OCI-LY7 (cell line): ENCODE data around the gene FAM240A. TPM values are rescaled to one million over a fixed set of nuclear protein-coding genes. Genes with fewer than 3 reads are reported as not detected.

Experiments
- BruUV-seq: library from RNA; stranded (reverse); fragments of 400-500 nt; replicated peaks from 2 replicates; lab custom pipeline; 2021; lab: Mats Ljungman, UMichigan
- CTCF ChIA-PET: fragments of 300-600 bp; sonication (Branson Sonifier 250); formaldehyde crosslinking; loops from one replicate; lab custom pipeline; 2022; ENCODE audit warnings: antibody characterized with exemption; ENCODE audit not compliant: unreplicated experiment; lab: Charles Lee
- POLR2A ChIA-PET: fragments of 300-600 bp; sonication (Branson Sonifier 250); formaldehyde crosslinking; loops from one replicate; lab custom pipeline; 2022; ENCODE audit warnings: antibody characterized with exemption; lab: Charles Lee
- DNase-seq: peaks from one replicate; pipeline ENCODE4 v3.0.0-alpha.2; 2015; ENCODE audit warnings: low spot score
- H2AFZ ChIP-seq: fragments of 200-600 bp; sonication (generic), shearing (Covaris generic); 2 replicates; pipeline ENCODE4 v1.6.1; 2014; ENCODE audit warnings: mild to moderate bottlenecking, antibody characterized with exemption, low read length, moderate library complexity
- H3K27ac ChIP-seq: fragments of 200-600 bp; sonication (generic); 2 replicates; pipeline ENCODE4 v1.5.1; 2014; ENCODE audit warnings: mixed run types, low read depth, mild to moderate bottlenecking, moderate library complexity, low read length, inconsistent platforms; ENCODE audit not compliant: poor library complexity, severe bottlenecking
- H3K36me3 ChIP-seq: fragments of 200-600 bp; sonication (generic); 2 replicates; pipeline ENCODE4 v1.6.1; 2014; ENCODE audit warnings: mild to moderate bottlenecking, antibody characterized with exemption, low read length, moderate library complexity, mixed read lengths; ENCODE audit not compliant: insufficient read depth
- H3K4me1 ChIP-seq: fragments of 200-600 bp; sonication (generic); 2 replicates; pipeline ENCODE4 v1.5.1; 2014; ENCODE audit warnings: mild to moderate bottlenecking, low read length; ENCODE audit not compliant: insufficient read depth, poor library complexity, severe bottlenecking
- H3K4me2 ChIP-seq: fragments of 200-600 bp; sonication (generic); 2 replicates; pipeline ENCODE4 v1.6.1; 2014; ENCODE audit warnings: mild to moderate bottlenecking, low read length
- H3K4me3 ChIP-seq: fragments of 200-600 bp; sonication (generic); 2 replicates; pipeline ENCODE4 v1.5.1; 2014; ENCODE audit warnings: mild to moderate bottlenecking, low read depth, low read length; ENCODE audit not compliant: poor library complexity, severe bottlenecking
- H3K79me2 ChIP-seq: fragments of 200-600 bp; sonication (generic); 2 replicates; pipeline ENCODE4 v1.6.1; 2016; ENCODE audit warnings: low read depth, mild to moderate bottlenecking, low read length, moderate library complexity, mixed read lengths; ENCODE audit not compliant: insufficient read depth
- H3K9me2 ChIP-seq: fragments of 200-600 bp; sonication (generic); 2 replicates; pipeline ENCODE4 v1.6.1; 2016; ENCODE audit warnings: mild to moderate bottlenecking, low read length, mixed read lengths; ENCODE audit not compliant: insufficient read depth
- H3K9me3 ChIP-seq: fragments of 200-600 bp; sonication (generic); 2 replicates; pipeline ENCODE4 v1.6.1; 2014; ENCODE audit warnings: mild to moderate bottlenecking, mixed run types, low read length, mixed read lengths
- H4K20me1 ChIP-seq: fragments of 200-600 bp; sonication (generic); 2 replicates; pipeline ENCODE4 v1.6.1; 2014; ENCODE audit warnings: mild to moderate bottlenecking, antibody characterized with exemption, low read length, moderate library complexity, mixed read lengths; ENCODE audit not compliant: insufficient read depth
- EZH2phosphoT487 ChIP-seq: fragments of 200-600 bp; sonication (generic); IDR thresholded peaks from 2 replicates; pipeline ENCODE4 v1.6.1; 2018; ENCODE audit warnings: low read depth, borderline replicate concordance, mild to moderate bottlenecking, mixed run types, antibody characterized with exemption, low read length, moderate library complexity, mixed read lengths
- intact Hi-C: fragments of 100-400 bp; cut with micrococcal nuclease; formaldehyde crosslinking; loops from one replicate; pipeline ENCODE4 v1.10.0; 2022; ENCODE audit not compliant: unreplicated experiment
- total RNA-seq, 2 experiments: library from RNA; depleted of rRNA in 1 of 2; stranded (reverse); fragments of >200 nt in 1 of 2; shearing (Covaris generic) in 1 of 2; gene quantifications; 2 replicates each; pipeline ENCODE4 v1.2.3, GENCODE V29; 2014 to 2022
- TF ChIP-seq, protein P1 (sequence below): fragments of 200-600 bp; sonication (generic); conservative IDR thresholded peaks from 2 replicates; pipeline ENCODE4 v1.5.1; 2014; ENCODE audit warnings: mild to moderate bottlenecking, antibody characterized with exemption, low read length, moderate library complexity, mixed read lengths

Gene FAM240A
- total RNA-seq, 2 experiments from 2014 or later, result not detected

DNA sequence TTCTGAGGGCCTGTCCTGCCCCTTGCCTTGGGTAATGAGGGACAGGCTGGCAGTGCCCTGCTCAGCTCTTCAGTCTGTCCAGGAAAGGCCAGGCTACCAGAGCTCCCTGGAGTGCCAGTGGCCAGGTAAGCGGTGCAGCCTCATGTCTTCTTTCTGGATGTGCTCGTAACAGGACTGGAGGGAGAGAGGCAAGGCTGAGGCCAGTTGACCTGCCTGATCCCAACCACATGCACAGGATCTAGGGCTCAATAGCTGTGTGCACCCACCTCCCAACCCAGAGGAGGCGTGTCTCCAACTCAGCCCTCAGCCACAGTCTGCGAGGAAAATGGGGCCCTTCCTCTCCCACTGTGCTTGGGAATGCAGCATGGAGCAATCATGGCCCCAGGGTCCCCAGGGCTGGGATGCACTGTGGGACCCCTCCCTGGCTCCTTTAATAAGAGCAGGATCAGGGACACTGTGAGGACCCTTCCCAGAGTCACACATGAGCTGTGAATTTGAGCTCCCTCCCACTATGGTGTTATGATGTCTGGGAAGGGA, 58.6 kb downstream of the FAM240A start:
- Histone ChIP-seq H3K36me3 (no peaks in the 10 kb centered on the region), H3K9me2 (no peaks in the 10 kb centered on the region), H3K79me2 (no peaks in the 10 kb centered on the region), H3K4me1 (no peaks in the 10 kb centered on the region), H3K4me2 (no peak overlapping the region), H3K9me3 (no peaks in the 10 kb centered on the region), H3K27ac (no peak overlapping the region), H3K4me3 (no peak overlapping the region), H4K20me1 (no peaks in the 10 kb centered on the region), H2AFZ (no peak overlapping the region)
- TF ChIP-seq, protein P1, sequence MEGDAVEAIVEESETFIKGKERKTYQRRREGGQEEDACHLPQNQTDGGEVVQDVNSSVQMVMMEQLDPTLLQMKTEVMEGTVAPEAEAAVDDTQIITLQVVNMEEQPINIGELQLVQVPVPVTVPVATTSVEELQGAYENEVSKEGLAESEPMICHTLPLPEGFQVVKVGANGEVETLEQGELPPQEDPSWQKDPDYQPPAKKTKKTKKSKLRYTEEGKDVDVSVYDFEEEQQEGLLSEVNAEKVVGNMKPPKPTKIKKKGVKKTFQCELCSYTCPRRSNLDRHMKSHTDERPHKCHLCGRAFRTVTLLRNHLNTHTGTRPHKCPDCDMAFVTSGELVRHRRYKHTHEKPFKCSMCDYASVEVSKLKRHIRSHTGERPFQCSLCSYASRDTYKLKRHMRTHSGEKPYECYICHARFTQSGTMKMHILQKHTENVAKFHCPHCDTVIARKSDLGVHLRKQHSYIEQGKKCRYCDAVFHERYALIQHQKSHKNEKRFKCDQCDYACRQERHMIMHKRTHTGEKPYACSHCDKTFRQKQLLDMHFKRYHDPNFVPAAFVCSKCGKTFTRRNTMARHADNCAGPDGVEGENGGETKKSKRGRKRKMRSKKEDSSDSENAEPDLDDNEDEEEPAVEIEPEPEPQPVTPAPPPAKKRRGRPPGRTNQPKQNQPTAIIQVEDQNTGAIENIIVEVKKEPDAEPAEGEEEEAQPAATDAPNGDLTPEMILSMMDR, result no peak
- no peak for TF ChIP-seq EZH2phosphoT487
- no TSS peak for BruUV-seq
- intact Hi-C loops, result no loop called here
- DNase-seq, result no peak
- POLR2A ChIA-PET, result interaction anchor here (0.5 kb wide), 1 partner anchor 601 kb away, joined by 3 read pairs; no protein-coding TSS in a partner anchor
- CTCF ChIA-PET, result no interaction called here

DNA sequence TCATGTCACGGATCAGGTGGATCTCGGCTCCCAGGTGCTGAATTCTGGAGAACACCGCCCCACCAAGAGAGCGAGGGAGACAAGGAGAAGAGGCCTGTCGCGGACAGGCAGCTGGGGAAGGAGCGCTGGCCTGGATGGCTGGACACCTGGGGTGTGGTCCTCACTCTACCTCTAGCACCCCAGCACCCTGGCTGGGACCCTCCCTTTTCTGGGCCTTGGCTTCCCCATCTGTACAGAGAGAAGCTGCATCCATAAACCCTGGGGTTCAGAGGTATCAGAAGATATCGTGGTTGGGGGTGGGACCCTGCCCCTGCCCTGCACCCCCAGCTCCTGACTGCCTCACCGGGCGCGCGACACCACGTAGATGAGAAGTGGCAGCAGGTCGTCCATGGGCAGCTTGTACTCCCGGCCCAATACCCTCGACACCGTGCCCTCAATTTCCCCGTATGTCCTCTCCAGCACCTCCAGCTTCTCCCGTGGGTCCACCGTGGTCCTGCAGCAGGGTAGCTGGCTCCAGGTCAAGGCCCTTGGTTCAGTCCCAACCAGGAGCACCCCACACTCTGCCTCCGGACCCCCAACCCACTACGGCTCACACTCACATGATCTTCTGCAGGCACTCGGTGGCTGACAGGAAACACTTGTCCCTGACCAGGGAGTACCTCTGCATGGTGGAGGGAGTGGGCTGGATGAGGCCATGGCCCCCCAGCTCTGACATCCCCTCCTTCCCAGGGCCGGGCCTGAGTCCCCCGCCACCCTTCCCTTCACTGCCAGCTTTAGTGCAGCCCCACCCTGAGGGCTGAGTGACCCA, 59.4 kb downstream of the FAM240A start:
- Histone ChIP-seq H3K9me2 (no peaks in the 10 kb centered on the region), H3K4me2 (no peak overlapping the region), H3K4me1 (no peaks in the 10 kb centered on the region), H2AFZ (no peak overlapping the region), H3K27ac (no peak overlapping the region), H3K36me3 (no peaks in the 10 kb centered on the region), H3K79me2 (no peaks in the 10 kb centered on the region), H4K20me1 (no peaks in the 10 kb centered on the region), H3K9me3 (no peaks in the 10 kb centered on the region), H3K4me3 (no peak overlapping the region)
- intact Hi-C loops, result no loop called here
- POLR2A ChIA-PET, result no interaction called here
- CTCF ChIA-PET, result no interaction called here
- TF ChIP-seq EZH2phosphoT487, result no peak
- TF ChIP-seq, protein P1, result no peak
- no peak for DNase-seq
- no TSS peak for BruUV-seq

DNA sequence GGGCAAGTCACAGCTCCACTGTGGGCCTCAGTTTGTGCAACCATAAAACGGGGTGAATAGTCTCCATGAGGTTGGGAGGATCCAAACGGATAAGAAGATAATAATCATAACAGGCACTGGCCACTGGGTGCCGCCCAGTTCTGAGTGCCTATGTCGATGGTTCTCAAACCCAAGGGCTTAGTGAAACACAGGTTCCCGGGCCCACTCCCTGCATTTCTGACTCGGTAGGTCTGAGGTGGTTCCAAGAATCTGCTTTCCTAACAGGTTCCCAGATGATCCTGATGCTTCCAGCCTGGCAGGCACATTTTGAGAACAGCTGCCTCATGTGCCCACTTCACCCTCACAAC, 60.0 kb downstream of the FAM240A start:
- ChIA-PET POLR2A (no interaction called here), CTCF (no interaction called here)
- DNase-seq, result no peak
- Histone ChIP-seq H3K4me1 (no peaks in the 10 kb centered on the region), H2AFZ (no peak overlapping the region), H3K9me3 (no peaks in the 10 kb centered on the region), H3K79me2 (no peaks in the 10 kb centered on the region), H4K20me1 (no peaks in the 10 kb centered on the region), H3K27ac (no peak overlapping the region), H3K9me2 (no peaks in the 10 kb centered on the region), H3K4me2 (no peak overlapping the region), H3K36me3 (no peaks in the 10 kb centered on the region), H3K4me3 (no peak overlapping the region)
- BruUV-seq, result no TSS peak
- intact Hi-C loops, result no loop called here
- TF ChIP-seq, protein P1, result no peak
- no peak for TF ChIP-seq EZH2phosphoT487
